NK-92 (cell line): Measurements from ENCODE around the gene PRKCE.

Experiments
- DNase-seq: peaks from one replicate; lab custom pipeline; 2025; ENCODE audit not compliant: unreplicated experiment; lab: John Stamatoyannopoulos, UW

Gene PRKCE

GRCh38 chr2:46032161-46032813, 380.8 kb downstream of the PRKCE start:
- DNase-seq = no peak

GRCh38 chr2:46032996-46033395, 381.5 kb downstream of the PRKCE start:
- no peak for DNase-seq

GRCh38 chr2:46034535-46034934, 383.1 kb downstream of the PRKCE start:
- DNase-seq = no peak

GRCh38 chr2:46036929-46037328, 385.5 kb downstream of the PRKCE start:
- DNase-seq = no peak

GRCh38 chr2:46039543-46040303, 388.2 kb downstream of the PRKCE start:
- DNase-seq = no peak

GRCh38 chr2:46040563-46041155, 389.2 kb downstream of the PRKCE start:
- DNase-seq = no peak

GRCh38 chr2:46041434-46041833, 390.0 kb downstream of the PRKCE start:
- no peak for DNase-seq

- no peak for DNase-seq
Observed at GRCh38 chr2:46042207-46042637, 390.7 kb downstream of the PRKCE start.

- DNase-seq = no peak
Observed at GRCh38 chr2:46042711-46043110, 391.2 kb downstream of the PRKCE start.

- DNase-seq = no peak
Observed at GRCh38 chr2:46045888-46046287, 394.4 kb downstream of the PRKCE start.

GRCh38 chr2:46047290-46047689, 395.8 kb downstream of the PRKCE start:
- no peak for DNase-seq

- no peak for DNase-seq
Observed at GRCh38 chr2:46048693-46049092, 397.2 kb downstream of the PRKCE start.

- DNase-seq = no peak
Observed at GRCh38 chr2:46050027-46050426, 398.6 kb downstream of the PRKCE start.

GRCh38 chr2:46050489-46050888, 399.0 kb downstream of the PRKCE start:
- no peak for DNase-seq

- DNase-seq = no peak
Observed at GRCh38 chr2:46051085-46051484, 399.6 kb downstream of the PRKCE start.

- DNase-seq = no peak
Observed at GRCh38 chr2:46053564-46053963, 402.1 kb downstream of the PRKCE start.

GRCh38 chr2:46056541-46056940, 405.1 kb downstream of the PRKCE start:
- no peak for DNase-seq

- no peak for DNase-seq
Observed at GRCh38 chr2:46058140-46058539, 406.7 kb downstream of the PRKCE start.

GRCh38 chr2:46062637-46063412, 411.4 kb downstream of the PRKCE start:
- DNase-seq = no peak

- no peak for DNase-seq
Observed at GRCh38 chr2:46064396-46064795, 412.9 kb downstream of the PRKCE start.

- no peak for DNase-seq
Observed at GRCh38 chr2:46065152-46065551, 413.7 kb downstream of the PRKCE start.
